Medulla oblongata (tissue), 1 donor: ENCODE measurements around the gene ADGRD1.

ENCODE experiments used
- DNase-seq: peaks from one replicate; pipeline ENCODE4 v3.0.0-alpha.2; 2015; ENCODE audit errors: extremely low spot score

Gene ADGRD1

DNA sequence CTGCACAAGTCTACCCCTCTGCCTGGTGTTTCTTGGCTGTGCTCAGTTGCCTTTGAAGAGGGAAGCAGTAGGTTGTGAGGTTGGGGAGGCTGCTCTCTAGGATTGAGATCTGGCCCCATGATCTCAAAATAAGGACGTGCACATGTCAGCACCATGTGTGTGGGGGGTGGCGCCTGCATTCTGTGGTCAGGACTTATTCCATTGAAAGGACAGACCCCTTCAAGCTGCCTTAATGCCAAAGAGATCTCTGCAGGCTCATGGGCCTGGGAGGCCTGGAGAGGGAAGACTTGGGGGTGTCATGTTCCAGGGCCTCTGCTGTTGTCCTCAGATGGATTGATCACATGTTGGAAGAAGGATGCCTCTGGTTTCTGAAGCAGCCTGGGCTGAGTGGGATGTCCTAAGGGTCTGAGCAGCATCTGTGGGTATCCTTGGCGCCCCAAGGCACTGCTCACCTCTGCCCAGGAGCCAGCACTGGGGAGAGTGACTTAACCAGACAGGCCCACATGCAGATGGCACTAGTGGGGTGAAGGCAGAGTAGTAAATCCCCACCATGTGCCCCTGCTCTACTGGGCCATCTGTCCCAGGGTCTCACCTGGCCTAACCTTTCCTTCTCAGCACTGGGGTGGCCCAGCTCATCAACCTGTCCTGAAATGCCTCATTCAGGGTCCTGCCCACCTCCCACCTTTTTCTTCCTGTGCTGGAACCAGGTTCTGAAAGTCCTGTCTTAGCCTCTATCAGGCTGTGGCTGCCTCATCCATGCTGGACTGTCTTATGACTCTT, 118.9 kb downstream of the ADGRD1 start:
- no peak for DNase-seq

DNA sequence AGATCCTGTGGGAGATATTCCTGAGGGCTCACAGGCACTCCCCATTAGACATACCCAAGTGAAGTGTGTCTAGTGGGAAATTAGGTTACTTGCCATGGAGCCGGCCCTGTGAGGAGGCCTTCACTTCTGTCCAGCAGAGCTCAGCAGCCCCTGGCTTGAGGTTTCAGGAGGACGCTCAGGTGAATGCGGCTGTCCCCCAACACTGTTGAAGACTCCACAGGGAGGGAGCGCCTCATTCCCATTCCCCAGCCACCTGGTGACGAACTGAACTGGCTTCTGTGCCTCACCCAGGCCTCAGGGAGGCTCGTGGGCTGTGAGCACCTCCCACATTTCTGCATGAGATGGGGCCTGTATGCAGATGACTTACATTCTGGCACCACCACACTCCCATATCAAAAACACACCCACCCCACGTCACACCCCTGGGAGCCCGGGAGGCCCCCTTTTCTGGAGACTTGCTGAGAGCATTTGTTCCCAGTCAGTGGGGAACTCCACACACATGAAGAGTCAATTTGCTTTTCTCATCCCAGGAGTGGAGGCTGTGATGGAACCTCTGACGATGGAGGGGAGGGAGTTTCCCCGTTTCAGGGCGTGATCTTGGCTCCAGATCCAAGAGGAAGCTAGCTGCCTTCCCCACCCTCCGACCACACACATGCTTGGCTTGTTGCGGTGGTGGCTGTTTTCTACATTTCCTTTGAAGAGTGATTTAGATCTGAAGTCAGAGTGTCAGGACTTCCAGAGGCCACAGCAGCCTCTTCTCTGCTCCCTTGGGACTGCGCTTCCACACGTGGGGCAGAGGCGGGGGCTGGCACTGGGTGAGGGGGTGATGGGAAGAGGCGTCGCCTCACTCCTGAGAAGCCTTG, 120.7 kb downstream of the ADGRD1 start:
- no peak for DNase-seq

DNA sequence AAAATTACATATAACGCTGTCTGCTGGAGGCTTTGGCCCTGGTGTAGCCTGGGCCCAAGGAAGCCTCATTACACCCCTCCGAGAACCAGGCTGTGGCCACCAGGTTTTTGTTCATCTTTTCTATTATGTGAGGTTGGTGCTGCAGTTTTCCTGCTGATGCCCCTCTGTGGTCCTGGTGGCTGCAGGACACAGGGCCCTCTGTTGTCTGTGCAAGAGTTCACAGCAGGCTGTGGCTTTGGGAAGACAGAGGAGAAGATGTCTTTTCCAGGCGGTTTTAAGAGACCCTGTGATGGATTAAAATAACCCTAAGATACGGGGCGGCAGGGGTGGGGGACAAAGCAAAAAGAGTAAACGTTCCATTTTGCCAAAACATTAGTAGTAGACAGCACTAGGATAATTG, 121.5 kb downstream of the ADGRD1 start:
- DNase-seq, result no peak

DNA sequence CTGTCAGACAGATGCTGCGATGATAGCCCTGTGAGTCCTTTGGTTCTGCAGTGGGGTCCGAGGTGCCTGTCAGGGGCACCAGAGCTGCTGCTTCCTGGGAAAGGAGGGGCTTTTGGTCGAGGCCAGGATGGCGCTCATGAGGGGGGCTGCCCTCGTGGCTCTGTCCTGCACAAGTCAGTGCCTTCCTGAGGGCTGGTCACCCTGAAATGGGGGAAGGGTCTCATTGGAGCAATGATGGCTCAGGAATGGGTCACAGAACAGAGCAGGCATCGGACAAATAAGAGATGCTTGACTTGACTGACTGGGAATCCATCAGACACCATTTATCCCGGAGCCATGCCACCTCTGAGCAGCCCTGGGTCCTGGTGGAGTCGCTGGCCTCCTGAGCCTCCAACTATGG, 121.9 kb downstream of the ADGRD1 start:
- DNase-seq, result no peak

DNA sequence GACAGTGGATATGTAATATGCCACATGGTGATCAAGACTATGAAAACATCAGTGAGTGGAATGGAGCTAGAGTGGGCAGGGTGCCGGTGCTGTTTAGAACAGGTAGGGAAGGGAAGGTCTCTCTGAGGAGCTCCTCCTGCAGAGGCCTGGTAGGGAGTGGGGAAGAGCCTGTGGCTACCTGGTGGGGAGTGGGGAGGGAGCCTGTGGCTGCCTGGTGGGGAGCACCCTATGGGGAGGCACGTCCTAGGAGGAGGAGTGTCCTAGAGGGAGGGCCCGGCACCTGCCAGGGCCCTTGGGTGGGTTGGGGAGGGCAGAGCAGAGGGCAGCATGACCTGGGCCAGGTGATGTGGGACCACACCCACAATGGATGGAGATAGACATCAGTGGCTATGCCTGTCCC, 122.6 kb downstream of the ADGRD1 start:
- no peak for DNase-seq

DNA sequence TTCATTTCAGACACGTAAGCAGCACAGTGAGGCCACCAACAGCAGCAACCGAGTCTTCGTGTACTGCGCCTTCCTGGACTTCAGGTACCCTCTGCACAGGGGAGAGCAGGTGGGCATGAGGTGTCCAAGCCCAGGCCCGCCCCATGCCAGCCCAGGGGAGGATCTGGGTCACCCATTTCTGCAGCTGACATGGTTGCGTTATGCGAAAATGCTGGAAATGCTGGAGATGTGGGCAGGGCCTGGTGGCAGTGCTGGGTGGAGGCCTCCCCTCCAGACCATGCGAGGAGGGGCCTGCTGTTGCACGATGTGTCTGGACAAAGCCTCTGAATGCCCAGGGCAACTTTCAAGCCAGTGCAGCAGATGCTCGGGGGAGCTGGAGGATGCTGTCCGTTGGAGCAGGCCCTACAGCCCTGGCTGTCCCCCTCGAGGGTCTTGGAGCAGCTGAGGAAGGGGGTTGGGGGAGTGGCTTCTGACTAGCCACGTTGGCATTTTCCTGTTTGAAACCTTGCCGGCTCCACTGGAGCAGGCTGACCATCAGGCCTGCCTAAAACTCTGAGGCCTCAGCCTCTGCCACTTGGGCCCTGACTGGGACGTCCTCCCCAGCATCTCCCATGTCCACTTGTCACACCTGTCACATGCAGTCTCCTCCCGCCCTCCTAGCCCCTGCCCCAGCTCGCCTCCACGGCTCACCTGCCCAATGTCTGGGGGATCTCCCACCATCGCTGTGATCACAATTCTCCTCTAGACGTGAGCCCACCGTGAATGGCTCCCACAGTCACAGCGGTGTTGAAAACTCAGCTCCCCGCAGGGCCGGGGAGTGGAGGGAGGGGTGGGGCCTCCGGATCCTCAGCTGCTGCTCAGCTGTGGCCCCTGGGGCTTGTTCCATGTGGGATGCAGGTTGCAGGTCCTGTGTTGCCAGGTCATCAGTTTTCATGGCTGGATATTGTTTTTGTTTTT, 123.4 kb downstream of the ADGRD1 start:
- no peak for DNase-seq

DNA sequence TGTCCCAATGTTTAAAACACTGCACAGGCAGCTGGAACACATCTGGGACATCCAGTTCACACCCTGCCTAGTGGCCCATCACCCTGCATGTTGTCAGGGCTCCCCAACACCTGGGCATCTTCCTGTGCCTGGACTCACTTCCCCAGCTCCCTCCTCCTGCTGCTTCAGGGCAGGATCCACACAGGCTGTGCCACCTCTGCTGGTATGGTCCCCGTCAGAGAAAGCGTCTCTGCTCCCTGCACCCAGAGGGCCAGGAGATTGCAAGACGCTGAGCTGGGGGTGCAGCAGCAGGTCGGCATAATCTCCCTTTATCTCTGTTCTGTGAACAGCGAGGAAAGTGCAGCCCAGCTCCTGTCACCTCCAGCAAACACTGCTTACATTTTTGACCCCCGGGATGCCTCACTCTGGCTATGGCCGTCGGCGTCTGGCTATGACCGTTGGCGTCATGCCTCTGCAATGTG, 124.3 kb downstream of the ADGRD1 start:
- no peak for DNase-seq

DNA sequence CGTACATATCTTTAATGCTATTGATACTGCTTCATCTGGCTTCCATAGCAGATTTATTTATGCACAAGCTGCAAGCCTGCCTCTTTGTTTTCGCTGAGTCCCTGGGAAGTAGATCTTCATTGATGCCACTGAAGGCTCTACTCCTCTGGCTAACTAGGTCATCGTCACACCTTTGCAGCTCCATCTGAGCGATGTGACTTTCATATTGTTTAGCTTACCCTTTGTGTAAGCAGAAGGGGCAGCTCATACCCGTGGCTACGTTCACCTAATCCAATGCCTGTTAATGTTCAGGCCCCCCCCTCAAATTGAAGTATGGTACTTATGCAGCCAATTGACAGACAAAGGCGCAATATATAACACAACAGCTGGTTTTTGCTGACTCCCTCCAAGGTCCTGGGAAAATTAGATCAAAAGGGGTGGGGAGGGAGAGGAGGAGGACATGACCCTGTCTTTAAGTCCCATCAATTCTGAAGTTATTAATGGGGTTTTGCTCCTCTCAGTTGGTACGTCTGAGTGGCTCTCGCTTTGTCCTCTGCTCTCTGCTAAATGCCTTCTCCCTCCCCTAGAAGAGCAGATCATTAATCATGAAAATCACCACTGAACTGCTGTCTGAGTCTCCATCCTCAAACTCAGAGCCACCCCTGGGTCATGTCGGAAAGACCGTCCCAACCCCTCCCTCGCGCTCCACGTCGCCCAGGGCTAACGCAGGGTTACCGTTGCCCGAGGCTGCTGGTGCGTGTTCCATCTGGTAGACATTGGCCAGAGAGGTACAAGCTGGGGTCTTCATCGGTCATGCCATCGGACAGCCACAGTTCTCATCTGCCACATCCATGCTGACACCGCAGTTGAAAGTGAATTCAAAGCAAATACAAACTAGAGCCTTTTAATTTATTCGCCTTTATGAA, 128.8 kb downstream of the ADGRD1 start:
- DNase-seq, result no peak

DNA sequence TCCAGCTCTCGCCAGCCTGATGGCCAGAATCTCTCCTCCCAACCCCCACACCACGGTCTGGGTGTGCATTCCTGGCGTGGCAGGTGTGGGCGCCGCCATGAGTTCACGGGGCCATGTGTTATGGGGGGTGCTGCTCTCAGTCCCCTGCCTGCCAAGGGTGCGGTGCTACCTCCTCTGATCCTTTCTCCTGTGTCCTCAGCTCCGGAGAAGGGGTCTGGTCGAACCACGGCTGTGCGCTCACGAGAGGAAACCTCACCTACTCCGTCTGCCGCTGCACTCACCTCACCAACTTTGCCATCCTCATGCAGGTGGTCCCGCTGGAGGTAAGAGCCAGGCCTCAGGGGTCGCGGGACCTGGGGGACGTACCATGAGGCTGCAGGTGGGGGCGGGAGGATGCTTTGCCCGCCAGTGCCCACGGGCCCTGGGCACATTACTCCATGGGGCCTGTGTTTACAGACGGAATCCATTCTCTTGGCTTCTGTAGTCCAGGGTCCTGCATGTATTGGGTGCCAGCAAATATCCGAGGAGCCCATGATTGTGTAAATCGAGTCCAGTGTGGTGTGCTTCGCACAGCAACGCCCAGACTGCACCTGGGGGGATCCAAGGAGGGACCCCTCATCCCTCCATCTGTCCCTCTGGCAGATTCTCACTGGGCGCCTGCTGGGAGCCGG, 130.8 kb downstream of the ADGRD1 start:
- no peak for DNase-seq

DNA sequence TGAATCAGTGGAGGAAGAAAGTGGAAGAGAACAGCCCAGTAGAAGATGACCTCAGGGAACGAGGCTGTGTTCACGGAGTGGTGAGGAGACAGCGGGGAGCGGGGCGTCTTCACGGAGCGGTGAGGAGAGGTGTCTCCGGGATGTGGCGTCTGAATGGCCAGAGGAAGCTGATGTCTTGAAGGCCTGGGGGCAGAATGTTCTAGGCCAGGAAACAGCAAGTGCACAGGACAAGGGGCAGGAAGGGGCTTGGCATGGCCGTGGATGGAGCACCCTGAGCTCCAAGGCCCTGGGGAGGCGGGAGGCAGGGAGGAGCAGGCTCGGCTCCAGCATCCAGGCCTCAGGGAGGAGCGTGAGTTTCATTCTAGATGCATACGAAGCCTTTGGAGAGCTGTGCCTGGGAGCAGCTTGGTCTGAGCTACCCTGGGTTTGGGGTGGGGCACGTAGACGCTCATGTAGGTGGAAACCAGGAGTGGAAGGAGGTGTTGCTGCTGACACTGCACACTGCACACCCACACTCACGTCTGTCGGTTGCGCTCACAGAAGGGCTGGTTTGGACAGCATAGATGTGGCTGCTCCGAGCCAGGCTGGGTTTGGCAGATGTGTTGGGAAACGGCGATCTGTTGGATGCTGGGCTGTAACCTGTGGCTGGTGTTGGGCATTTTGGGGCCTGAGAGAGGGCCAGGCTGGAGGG, 131.6 kb downstream of the ADGRD1 start:
- no peak for DNase-seq

DNA sequence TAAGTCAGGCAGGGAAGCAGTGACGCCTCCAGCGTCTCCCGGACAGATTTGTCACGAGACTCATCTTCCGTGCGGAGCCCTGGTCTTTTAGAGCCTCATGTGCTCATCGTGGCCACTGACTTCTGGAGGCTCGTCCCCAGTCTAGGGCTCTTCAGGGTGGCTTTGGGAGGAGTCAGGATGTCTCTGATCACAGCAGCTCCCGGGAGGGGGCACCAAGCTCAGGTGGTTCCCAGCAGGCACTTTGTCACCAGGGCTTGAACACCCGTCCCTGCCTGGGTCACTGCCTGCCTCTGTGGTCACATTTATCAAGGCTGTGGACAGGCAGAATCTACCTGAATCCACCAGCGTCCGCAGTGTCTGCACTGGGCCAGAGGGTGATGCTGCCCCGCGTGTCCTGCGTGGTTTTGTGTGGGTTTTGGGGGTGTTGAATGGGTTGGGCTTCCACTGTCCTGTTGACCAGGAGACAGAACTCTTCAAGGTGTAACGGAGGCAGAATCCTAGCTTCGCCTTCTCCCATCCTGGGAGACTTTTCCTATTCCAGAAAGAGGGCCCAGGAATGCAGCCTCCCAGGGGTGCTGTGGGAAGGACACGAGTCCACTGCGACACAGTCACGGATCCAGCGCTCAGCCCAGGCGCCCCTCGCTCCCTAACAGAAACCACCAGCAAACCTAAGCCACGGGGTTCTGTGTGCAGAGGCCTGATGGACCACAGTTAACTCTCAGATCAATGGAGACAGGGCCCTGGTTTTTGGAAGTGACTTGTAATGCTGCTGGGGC, 132.3 kb downstream of the ADGRD1 start:
- no peak for DNase-seq

DNA sequence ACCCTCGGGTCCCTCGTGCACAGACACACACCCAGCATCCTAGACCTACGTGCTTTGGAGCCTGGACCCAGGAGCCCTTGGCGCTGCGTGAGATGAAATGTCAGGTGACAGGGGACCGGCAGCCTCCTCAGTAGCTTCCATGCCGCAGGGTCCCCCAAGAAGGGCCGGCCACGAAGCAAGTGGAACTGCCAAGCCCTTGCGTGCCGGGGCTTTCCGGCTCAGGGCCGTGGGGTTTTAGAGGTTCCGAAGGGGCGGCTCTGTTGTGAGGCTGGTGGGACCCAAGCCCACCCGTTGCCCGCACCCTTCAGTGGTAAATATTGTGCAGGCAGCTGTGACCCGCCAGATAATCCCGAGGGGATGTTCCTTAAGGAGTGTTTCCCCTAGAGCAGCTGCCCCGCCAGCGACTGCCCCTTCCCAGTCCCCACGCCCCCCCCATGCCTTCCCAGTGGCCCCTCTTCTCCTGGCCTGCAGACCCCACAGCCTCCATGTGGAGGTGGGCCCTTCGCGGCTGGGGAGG, 133.7 kb downstream of the ADGRD1 start:
- DNase-seq, result no peak

DNA sequence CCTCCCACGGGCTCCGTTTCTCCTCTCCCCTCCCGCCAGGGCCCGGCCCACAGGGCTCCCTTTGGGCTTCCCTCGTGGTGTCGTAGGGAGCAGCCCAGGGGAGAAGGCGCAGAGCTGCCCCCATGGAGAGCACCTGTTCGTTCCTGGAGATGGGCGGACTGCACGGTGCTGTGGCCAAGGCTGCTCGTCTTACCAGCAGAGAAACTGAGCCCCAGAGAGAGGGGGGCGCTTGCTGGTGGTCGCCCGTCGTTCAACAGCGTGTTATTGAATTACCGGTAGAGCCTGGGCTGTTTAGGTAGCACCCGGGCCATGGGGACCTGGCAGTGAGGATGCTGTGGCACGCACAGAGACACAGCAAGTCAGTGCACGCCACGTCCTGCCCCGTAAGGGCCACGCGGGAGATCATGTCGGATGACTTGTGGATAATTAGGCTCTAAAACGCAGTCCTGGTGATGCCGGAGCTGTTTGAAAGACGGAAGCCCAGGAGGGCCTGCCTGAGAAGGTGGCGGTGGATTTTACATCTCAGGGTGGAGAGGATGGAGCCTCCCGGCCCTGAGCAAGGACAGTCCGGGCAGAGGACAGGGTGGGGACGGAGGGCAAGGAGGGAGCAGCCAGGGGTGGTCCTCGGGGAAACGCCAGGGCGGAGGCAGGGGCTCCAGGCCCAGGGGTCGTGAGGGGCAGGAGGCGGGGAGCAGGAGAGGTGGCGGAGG, 134.4 kb downstream of the ADGRD1 start:
- no peak for DNase-seq

DNA sequence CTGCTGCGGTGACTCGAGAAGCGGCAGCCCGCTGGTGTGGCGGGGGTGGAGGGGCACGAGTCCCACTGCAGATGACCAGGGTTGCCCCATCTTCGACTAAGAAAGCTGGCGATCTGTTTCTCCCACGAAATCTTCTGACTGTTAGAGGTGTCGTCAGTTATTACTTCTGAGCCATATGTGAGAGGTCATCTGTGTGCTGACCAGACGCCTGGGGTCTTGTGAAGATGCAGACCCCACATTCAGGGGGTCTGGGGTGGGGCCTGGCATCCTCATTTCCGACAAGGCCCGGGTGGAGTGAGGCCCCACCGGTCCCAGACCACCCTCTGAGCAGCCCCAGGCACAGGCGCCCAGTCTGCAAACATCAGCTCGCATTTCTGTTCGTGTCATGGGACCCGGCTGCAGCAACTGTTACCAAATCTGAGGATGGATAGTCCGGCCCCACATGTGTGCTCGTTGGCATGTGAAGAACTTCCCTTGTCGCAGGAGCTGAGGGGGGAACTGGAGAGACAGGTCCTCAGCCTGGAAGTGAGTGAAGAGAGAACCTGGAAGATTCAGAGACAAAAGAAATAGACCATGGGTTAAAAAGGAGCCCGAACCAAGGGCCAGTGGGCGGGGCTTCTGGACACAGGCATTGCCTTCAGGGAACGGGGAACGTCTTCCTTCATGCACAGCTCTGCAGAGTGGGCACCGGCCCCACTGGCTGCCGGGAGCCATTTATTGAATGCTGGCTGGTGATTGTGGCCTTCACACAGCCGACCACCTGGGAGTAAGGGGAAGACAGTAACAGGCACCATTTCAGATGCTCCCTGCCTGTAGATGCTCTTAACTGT, 135.2 kb downstream of the ADGRD1 start:
- no peak for DNase-seq

DNA sequence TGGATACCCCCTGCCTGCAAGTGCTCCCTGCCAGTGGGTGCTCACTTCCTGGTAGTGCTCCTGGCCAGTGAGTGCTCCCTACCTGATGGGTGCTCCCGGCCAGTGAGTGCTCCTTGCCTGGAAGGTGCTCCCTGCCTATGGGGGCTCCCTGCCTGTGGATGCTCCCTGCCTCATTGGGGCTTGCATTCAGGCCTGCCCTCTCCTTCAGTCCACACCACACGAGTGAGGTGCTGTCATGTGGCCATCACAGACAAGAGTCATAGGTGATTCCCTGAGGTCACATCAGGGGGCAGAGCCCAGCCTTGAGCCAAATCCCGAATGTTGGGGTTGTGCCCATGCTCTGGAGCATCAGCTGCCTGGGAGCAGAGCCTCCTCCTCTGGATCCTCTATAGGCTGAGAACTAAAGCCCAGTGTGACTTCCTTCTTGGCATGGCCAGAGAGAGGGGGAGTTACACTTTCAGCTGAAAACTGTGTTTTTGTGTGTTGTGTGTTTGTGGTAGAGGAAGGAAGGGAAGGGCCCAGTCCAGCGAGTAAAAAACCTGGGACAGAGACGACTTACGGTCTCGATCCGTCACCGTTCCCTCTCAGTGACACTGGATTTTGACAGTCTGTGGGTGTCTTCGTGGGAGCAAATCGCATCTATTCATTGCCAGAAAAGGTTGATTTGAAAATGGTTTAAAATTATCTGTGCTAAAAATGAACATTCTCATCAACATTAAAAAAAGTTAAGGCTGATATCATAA, 136.0 kb downstream of the ADGRD1 start:
- DNase-seq, result no peak
